ENCODE measurements around the gene XPO1. TPM values are rescaled to one million over a fixed set of nuclear protein-coding genes. Genes with fewer than 3 reads are reported as not detected.
"Not testable (repeated sequence)": the region's sequence is repeated elsewhere in the genome, so short reads cannot be mapped to it uniquely, and the experiment has no call there.

XPO1 gene, protein sequence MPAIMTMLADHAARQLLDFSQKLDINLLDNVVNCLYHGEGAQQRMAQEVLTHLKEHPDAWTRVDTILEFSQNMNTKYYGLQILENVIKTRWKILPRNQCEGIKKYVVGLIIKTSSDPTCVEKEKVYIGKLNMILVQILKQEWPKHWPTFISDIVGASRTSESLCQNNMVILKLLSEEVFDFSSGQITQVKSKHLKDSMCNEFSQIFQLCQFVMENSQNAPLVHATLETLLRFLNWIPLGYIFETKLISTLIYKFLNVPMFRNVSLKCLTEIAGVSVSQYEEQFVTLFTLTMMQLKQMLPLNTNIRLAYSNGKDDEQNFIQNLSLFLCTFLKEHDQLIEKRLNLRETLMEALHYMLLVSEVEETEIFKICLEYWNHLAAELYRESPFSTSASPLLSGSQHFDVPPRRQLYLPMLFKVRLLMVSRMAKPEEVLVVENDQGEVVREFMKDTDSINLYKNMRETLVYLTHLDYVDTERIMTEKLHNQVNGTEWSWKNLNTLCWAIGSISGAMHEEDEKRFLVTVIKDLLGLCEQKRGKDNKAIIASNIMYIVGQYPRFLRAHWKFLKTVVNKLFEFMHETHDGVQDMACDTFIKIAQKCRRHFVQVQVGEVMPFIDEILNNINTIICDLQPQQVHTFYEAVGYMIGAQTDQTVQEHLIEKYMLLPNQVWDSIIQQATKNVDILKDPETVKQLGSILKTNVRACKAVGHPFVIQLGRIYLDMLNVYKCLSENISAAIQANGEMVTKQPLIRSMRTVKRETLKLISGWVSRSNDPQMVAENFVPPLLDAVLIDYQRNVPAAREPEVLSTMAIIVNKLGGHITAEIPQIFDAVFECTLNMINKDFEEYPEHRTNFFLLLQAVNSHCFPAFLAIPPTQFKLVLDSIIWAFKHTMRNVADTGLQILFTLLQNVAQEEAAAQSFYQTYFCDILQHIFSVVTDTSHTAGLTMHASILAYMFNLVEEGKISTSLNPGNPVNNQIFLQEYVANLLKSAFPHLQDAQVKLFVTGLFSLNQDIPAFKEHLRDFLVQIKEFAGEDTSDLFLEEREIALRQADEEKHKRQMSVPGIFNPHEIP (N-terminal part only)
- 189 TPM for total RNA-seq (2021; ENCODE audit: unreplicated experiment)
- polyA plus RNA-seq (2012; ENCODE audit: insufficient read length): 78.8 TPM
- Bru-seq, nascent RNA: percentile 97 among the genes with signal in this experiment
- BruChase-seq, experiment 1, labeled RNA remaining after a 2-hour chase: percentile 98 among the genes with signal in this experiment
- BruChase-seq, experiment 2, labeled RNA remaining after a 6-hour chase: percentile 99 among the genes with signal in this experiment
- long read RNA-seq, full-length matches to known transcripts: 613 of 864 reads
- long read RNA-seq, partial matches to known transcripts: 59 of 864 reads
- long read RNA-seq, other reads (novel, unspliced or antisense): 192 of 864 reads

DNA sequence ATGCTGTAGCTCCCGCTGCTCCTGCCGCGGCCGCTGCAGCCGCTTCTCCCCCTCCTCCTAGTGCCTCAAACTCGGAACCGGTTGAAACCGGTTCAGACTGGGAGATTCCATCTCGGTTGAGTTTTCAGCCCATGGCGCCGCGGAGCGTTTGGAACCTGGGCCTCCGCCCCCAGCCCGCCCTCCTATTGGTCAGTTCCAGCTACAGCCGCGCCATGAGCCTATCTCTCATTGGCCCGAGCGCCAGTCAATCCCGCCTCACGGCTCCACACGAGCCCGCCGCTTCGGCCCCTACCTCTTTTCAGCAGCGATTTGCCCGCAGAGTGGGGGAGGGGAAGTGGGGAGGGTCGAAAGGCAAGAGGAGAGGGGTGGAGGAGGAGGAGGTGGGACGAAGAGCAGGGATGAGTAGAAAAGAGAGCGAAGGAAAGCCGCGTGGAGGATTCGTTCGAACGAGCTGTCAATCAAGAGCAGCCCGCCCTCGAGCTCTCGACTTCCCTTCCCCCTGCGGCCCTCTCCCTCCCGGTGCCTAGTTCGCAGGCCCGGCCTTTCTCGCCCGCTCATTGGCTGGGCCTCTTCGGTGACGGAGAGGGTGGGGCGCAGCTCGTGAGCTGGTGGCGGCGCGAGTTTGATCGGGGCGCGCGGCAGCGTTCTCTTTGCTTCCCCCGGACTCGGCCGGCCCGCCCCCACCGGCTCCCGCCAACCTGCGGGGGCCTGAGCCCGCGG is at the start of gene XPO1:
Gene XPO1 (minus strand): TSS at position 157 of the 720 bp plus-strand sequence. CDS start 4,459 bp downstream, outside the sequence.
- in situ Hi-C loops (cut with HindIII; ENCODE audit: low pct_unique_long_range_greater_than_20kb, low sequenced_read_pairs) (no loop called here), intact Hi-C loops (cut with micrococcal nuclease; ENCODE audit: unreplicated experiment) (loop anchor here (5.0 to 10.0 kb wide), 2 partner anchors 99 to 256 kb away; no protein-coding TSS in a partner anchor)
- TF ChIP-seq, protein P1, sequence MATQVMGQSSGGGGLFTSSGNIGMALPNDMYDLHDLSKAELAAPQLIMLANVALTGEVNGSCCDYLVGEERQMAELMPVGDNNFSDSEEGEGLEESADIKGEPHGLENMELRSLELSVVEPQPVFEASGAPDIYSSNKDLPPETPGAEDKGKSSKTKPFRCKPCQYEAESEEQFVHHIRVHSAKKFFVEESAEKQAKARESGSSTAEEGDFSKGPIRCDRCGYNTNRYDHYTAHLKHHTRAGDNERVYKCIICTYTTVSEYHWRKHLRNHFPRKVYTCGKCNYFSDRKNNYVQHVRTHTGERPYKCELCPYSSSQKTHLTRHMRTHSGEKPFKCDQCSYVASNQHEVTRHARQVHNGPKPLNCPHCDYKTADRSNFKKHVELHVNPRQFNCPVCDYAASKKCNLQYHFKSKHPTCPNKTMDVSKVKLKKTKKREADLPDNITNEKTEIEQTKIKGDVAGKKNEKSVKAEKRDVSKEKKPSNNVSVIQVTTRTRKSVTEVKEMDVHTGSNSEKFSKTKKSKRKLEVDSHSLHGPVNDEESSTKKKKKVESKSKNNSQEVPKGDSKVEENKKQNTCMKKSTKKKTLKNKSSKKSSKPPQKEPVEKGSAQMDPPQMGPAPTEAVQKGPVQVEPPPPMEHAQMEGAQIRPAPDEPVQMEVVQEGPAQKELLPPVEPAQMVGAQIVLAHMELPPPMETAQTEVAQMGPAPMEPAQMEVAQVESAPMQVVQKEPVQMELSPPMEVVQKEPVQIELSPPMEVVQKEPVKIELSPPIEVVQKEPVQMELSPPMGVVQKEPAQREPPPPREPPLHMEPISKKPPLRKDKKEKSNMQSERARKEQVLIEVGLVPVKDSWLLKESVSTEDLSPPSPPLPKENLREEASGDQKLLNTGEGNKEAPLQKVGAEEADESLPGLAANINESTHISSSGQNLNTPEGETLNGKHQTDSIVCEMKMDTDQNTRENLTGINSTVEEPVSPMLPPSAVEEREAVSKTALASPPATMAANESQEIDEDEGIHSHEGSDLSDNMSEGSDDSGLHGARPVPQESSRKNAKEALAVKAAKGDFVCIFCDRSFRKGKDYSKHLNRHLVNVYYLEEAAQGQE (IDR thresholded peaks at IDR 0.05; ENCODE audit: insufficient read depth in 1 of 2, low read depth in 2 of 2, low read length in 1 of 2): no peak
- TF ChIP-seq, protein P2, sequence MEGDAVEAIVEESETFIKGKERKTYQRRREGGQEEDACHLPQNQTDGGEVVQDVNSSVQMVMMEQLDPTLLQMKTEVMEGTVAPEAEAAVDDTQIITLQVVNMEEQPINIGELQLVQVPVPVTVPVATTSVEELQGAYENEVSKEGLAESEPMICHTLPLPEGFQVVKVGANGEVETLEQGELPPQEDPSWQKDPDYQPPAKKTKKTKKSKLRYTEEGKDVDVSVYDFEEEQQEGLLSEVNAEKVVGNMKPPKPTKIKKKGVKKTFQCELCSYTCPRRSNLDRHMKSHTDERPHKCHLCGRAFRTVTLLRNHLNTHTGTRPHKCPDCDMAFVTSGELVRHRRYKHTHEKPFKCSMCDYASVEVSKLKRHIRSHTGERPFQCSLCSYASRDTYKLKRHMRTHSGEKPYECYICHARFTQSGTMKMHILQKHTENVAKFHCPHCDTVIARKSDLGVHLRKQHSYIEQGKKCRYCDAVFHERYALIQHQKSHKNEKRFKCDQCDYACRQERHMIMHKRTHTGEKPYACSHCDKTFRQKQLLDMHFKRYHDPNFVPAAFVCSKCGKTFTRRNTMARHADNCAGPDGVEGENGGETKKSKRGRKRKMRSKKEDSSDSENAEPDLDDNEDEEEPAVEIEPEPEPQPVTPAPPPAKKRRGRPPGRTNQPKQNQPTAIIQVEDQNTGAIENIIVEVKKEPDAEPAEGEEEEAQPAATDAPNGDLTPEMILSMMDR (IDR thresholded peaks at IDR 0.05): no peak
- no peak for TF ChIP-seq SIN3A (IDR thresholded peaks at IDR 0.05; ENCODE audit: borderline replicate concordance, insufficient read depth, low read depth, low read length)
- peak; percentile 80 for TF ChIP-seq POLR2AphosphoS5 (IDR thresholded peaks at IDR 0.05; ENCODE audit: low read depth, low read length)
- peak; percentile 92 for TF ChIP-seq TCF7L2 (IDR thresholded peaks at IDR 0.05; ENCODE audit: low read depth, low read length)
- Histone ChIP-seq H3K4me3 (ENCODE audit: low read depth in 2 of 2, low read length in 2 of 2) (peak within 1 kb of the TSS; percentile 95 to 97), H3K9me3 (ENCODE audit: control insufficient read depth, insufficient read depth, low read depth, low read length) (no peaks in the 10 kb centered on the region), H3K36me3 (ENCODE audit: control insufficient read depth, insufficient read depth, low read length) (peaks cover 3% of the 10 kb centered on the region; the same call in 1 of the 2 replicates), H3K27me3 (ENCODE audit: control insufficient read depth, insufficient read depth, low read length) (no peaks in the 10 kb centered on the region), H3K27ac (ENCODE audit: low read length) (peak within 1 kb of the TSS; percentile 97), H3K4me1 (ENCODE audit: control insufficient read depth, insufficient read depth, low read length) (peaks cover 27% of the 10 kb centered on the region)
- BruUV-seq (replicated peaks): no TSS peak
- CTCF ChIA-PET: no interaction called here
- POLR2A ChIA-PET: interaction anchor here (0.6 to 1.2 kb wide), 6 partner anchors 10 to 134 kb away, joined by 3 to 6 read pairs (median 4); no protein-coding TSS in a partner anchor
- peak; percentile 93 for ATAC-seq
- peak; percentile 97 for DNase-seq (ENCODE audit: low read depth, low spot score)

DNA sequence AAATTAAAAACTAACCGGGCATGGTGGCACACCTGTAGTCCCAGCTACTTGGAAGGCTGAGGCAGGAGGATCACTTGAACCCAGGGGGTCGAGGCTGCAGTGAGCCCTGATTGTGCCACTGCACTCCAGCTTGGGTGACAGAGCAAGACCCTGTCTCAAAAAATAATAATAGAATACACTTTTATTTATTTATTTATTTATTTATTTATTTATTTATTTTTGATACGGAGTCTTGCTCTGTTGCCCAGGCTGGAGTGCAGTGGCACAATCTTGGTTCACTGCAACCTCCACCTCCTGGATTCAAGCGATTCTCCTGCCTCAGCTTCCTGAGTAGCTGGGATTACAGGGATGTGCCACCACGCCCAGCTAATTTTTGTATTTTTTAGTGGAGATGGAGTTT is 48.8 kb upstream of the XPO1 start:
- CTCF ChIA-PET: not testable (repeated sequence)

More for the DNA sequence above, 48.8 kb upstream of the XPO1 start:
- DNase-seq (ENCODE audit: low read depth, low spot score); H3K4me3 ChIP-seq (ENCODE audit: low read depth in 2 of 2, low read length in 2 of 2); H3K9me3 ChIP-seq (ENCODE audit: control insufficient read depth, insufficient read depth, low read depth, low read length); POLR2A ChIA-PET; intact Hi-C loops (cut with micrococcal nuclease; ENCODE audit: unreplicated experiment); H3K36me3 ChIP-seq (ENCODE audit: control insufficient read depth, insufficient read depth, low read length); H3K27me3 ChIP-seq (ENCODE audit: control insufficient read depth, insufficient read depth, low read length); H3K27ac ChIP-seq (ENCODE audit: low read length); BruUV-seq (replicated peaks); in situ Hi-C loops (cut with HindIII; ENCODE audit: low pct_unique_long_range_greater_than_20kb, low sequenced_read_pairs); H3K4me1 ChIP-seq (ENCODE audit: control insufficient read depth, insufficient read depth, low read length); ATAC-seq: not testable (repeated sequence)
